HL-60 (cell line): Measurements from ENCODE around the gene DUSP22.

Experiments used
- CTCF ChIP-seq: IDR thresholded peaks from one replicate; pipeline ENCODE4 v1.5.1; 2011; ENCODE audit warnings: low read length, control low read depth, inconsistent platforms; ENCODE audit not compliant: insufficient read depth
- GABPA ChIP-seq: IDR thresholded peaks from 2 replicates; pipeline ENCODE4 v1.6.1; 2012; ENCODE audit warnings: low read depth
- POLR2AphosphoS5 ChIP-seq: IDR thresholded peaks from 2 replicates; pipeline ENCODE4 v1.6.1; 2012; ENCODE audit warnings: low read depth
- REST ChIP-seq: IDR thresholded peaks from 2 replicates; pipeline ENCODE4 v1.6.1; 2012; ENCODE audit warnings: low read depth; ENCODE audit not compliant: insufficient replicate concordance
- SPI1 ChIP-seq: IDR thresholded peaks from 2 replicates; pipeline ENCODE4 v1.6.1; 2012; ENCODE audit warnings: low read depth, mild to moderate bottlenecking, borderline replicate concordance

- TF ChIP-seq CTCF = no peak
- TF ChIP-seq POLR2AphosphoS5 = no peak
- no peak for TF ChIP-seq REST
- TF ChIP-seq GABPA = no peak
- no peak for TF ChIP-seq SPI1
These were observed 89.6 kb downstream of the DUSP22 start for GRCh38 chr6:381742-382461.
